ENCODE measurements around the gene DNAI1.
"Not testable (repeated sequence)": the region's sequence is repeated elsewhere in the genome, so short reads cannot be mapped to it uniquely, and the experiment has no call there.

The DNAI1 gene

GRCh38 chr9:34451545-34451944 is 7.1 kb upstream of the DNAI1 start:
- DNase-seq: no peak

- no peak for DNase-seq
Measured at GRCh38 chr9:34452568-34452967, 6.0 kb upstream of the DNAI1 start.

- no peak for DNase-seq
Measured at GRCh38 chr9:34454571-34455065, 4.0 kb upstream of the DNAI1 start.

GRCh38 chr9:34456151-34456550 is 2.5 kb upstream of the DNAI1 start:
- no peak for DNase-seq

- DNase-seq: no peak
Measured at GRCh38 chr9:34456746-34457145, 1.9 kb upstream of the DNAI1 start.

- peak; percentile 73 for DNase-seq
Measured at GRCh38 chr9:34457266-34458012, 1.2 kb upstream of the DNAI1 start.

GRCh38 chr9:34458959-34459340 is 345 bp downstream of the DNAI1 start:
- no peak for DNase-seq

GRCh38 chr9:34459356-34459755 is 751 bp downstream of the DNAI1 start:
- DNase-seq: no peak

- no peak for DNase-seq
Measured at GRCh38 chr9:34459941-34460340, 1.3 kb downstream of the DNAI1 start.

- DNase-seq: no peak
Measured at GRCh38 chr9:34463098-34463900, 4.7 kb downstream of the DNAI1 start.

GRCh38 chr9:34463901-34464232 is 5.3 kb downstream of the DNAI1 start:
- DNase-seq: no peak

- no peak for DNase-seq
Measured at GRCh38 chr9:34464571-34464970, 6.0 kb downstream of the DNAI1 start.

- no peak for DNase-seq
Measured at GRCh38 chr9:34465468-34465867, 6.9 kb downstream of the DNAI1 start.

GRCh38 chr9:34475097-34475496 is 16.5 kb downstream of the DNAI1 start:
- DNase-seq: no peak

- no peak for DNase-seq
Measured at GRCh38 chr9:34477541-34477940, 18.9 kb downstream of the DNAI1 start.

- DNase-seq: no peak
Measured at GRCh38 chr9:34479431-34479866, 20.8 kb downstream of the DNAI1 start.

- not testable (repeated sequence) for DNase-seq
Measured at GRCh38 chr9:34481620-34482019, 23.0 kb downstream of the DNAI1 start.

- not testable (repeated sequence) for DNase-seq
Measured at GRCh38 chr9:34482746-34483145, 24.1 kb downstream of the DNAI1 start.

GRCh38 chr9:34484678-34485077 is 26.1 kb downstream of the DNAI1 start:
- no peak for DNase-seq

- no peak for DNase-seq
Measured at GRCh38 chr9:34485822-34486221, 27.2 kb downstream of the DNAI1 start.

- no peak for DNase-seq
Measured at GRCh38 chr9:34486572-34486971, 28.0 kb downstream of the DNAI1 start.

GRCh38 chr9:34490360-34490759 is 31.8 kb downstream of the DNAI1 start:
- DNase-seq: no peak

- DNase-seq: no peak
Measured at GRCh38 chr9:34490760-34491159, 32.2 kb downstream of the DNAI1 start.

- DNase-seq: no peak
Measured at GRCh38 chr9:34491596-34491995, 33.0 kb downstream of the DNAI1 start.

Data from activated CD8-positive, alpha-beta memory T cell treated with anti-CD3 and anti-CD28 coated beads for 24 hours (primary cell).